Neural crest cell (in vitro differentiated cells): ENCODE results near the gene ST3GAL3. TPM values are rescaled to one million over a fixed set of nuclear protein-coding genes. Genes with fewer than 3 reads are reported as not detected.
"Not testable (repeated sequence)": the region's sequence is repeated elsewhere in the genome, so short reads cannot be mapped to it uniquely, and the experiment has no call there.

Source experiments
- DNase-seq: peaks from one replicate; pipeline ENCODE4 v3.0.0; 2021; ENCODE audit warnings: low read depth, mixed read lengths, low spot score
- H3K27ac Mint-ChIP-seq: one replicate; pipeline ENCODE4 v1.8.0; 2021; ENCODE audit warnings: mild to moderate bottlenecking, mixed read lengths; ENCODE audit not compliant: unreplicated experiment
- H3K27me3 Mint-ChIP-seq: 2 replicates; pipeline ENCODE4 v1.8.0; 2021; ENCODE audit warnings: low read depth, mild to moderate bottlenecking, mixed read lengths
- H3K36me3 Mint-ChIP-seq: 2 replicates; pipeline ENCODE4 v1.8.0; 2021; ENCODE audit warnings: low read depth, mild to moderate bottlenecking, mixed read lengths
- H3K4me1 Mint-ChIP-seq: 2 replicates; pipeline ENCODE4 v1.8.0; 2021; ENCODE audit warnings: mixed read lengths
- H3K4me3 Mint-ChIP-seq: one replicate; pipeline ENCODE4 v1.8.0; 2021; ENCODE audit warnings: mild to moderate bottlenecking, mixed read lengths
- H3K9me3 Mint-ChIP-seq: 2 replicates; pipeline ENCODE4 v1.8.0; 2021; ENCODE audit warnings: mixed read lengths
- total RNA-seq: library from RNA; stranded (reverse); gene quantifications from 2 replicates; pipeline ENCODE4 v1.2.1, GENCODE V29; 2021
- TF ChIP-seq, protein P1 (sequence below): fragments of 200-600 bp; sonication (generic); conservative IDR thresholded peaks from 2 replicates; pipeline ENCODE4 v1.5.0; 2021; ENCODE audit warnings: antibody characterized with exemption, mild to moderate bottlenecking

The ST3GAL3 gene
- total RNA-seq, 1 donor from 2014 or later, result 37.4 TPM

- H3K27ac Mint-ChIP-seq, result peak overlapping the region; percentile 91
Measured at GRCh38 chr1:43708002-43708410, 670 bp downstream of the ST3GAL3 start.

GRCh38 chr1:43711049-43711448 lies 3.7 kb downstream of the ST3GAL3 start:
- H3K4me3 Mint-ChIP-seq, result no peak overlapping the region
- no peaks in the 10 kb centered on the region for H3K9me3 Mint-ChIP-seq
- H3K4me1 Mint-ChIP-seq, result peaks cover 25% of the 10 kb centered on the region
- no peak overlapping the region for H3K27ac Mint-ChIP-seq
- no peaks in the 10 kb centered on the region for H3K27me3 Mint-ChIP-seq
- no peak for DNase-seq
- TF ChIP-seq, protein P1, sequence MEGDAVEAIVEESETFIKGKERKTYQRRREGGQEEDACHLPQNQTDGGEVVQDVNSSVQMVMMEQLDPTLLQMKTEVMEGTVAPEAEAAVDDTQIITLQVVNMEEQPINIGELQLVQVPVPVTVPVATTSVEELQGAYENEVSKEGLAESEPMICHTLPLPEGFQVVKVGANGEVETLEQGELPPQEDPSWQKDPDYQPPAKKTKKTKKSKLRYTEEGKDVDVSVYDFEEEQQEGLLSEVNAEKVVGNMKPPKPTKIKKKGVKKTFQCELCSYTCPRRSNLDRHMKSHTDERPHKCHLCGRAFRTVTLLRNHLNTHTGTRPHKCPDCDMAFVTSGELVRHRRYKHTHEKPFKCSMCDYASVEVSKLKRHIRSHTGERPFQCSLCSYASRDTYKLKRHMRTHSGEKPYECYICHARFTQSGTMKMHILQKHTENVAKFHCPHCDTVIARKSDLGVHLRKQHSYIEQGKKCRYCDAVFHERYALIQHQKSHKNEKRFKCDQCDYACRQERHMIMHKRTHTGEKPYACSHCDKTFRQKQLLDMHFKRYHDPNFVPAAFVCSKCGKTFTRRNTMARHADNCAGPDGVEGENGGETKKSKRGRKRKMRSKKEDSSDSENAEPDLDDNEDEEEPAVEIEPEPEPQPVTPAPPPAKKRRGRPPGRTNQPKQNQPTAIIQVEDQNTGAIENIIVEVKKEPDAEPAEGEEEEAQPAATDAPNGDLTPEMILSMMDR, result no peak
- peaks cover 10% of the 10 kb centered on the region for H3K36me3 Mint-ChIP-seq

More at GRCh38 chr1:43708002-43708410, 670 bp downstream of the ST3GAL3 start:
- peaks cover 32% of the 10 kb centered on the region for H3K4me1 Mint-ChIP-seq
- no peaks in the 10 kb centered on the region for H3K27me3 Mint-ChIP-seq
- H3K9me3 Mint-ChIP-seq, result no peaks in the 10 kb centered on the region
- H3K36me3 Mint-ChIP-seq, result peaks cover 21% of the 10 kb centered on the region
- TF ChIP-seq, protein P1, result no peak
- peak overlapping the region; percentile 92 for H3K4me3 Mint-ChIP-seq
- DNase-seq, result no peak

- Mint-ChIP-seq H3K4me1 (peaks cover 18% of the 10 kb centered on the region), H3K4me3 (no peak overlapping the region), H3K27ac (no peak overlapping the region), H3K27me3 (no peaks in the 10 kb centered on the region), H3K36me3 (peaks cover 10% of the 10 kb centered on the region), H3K9me3 (no peaks in the 10 kb centered on the region)
- no peak for DNase-seq
- TF ChIP-seq, protein P1, result no peak
Measured at GRCh38 chr1:43711524-43712386, 4.4 kb downstream of the ST3GAL3 start.

DNA sequence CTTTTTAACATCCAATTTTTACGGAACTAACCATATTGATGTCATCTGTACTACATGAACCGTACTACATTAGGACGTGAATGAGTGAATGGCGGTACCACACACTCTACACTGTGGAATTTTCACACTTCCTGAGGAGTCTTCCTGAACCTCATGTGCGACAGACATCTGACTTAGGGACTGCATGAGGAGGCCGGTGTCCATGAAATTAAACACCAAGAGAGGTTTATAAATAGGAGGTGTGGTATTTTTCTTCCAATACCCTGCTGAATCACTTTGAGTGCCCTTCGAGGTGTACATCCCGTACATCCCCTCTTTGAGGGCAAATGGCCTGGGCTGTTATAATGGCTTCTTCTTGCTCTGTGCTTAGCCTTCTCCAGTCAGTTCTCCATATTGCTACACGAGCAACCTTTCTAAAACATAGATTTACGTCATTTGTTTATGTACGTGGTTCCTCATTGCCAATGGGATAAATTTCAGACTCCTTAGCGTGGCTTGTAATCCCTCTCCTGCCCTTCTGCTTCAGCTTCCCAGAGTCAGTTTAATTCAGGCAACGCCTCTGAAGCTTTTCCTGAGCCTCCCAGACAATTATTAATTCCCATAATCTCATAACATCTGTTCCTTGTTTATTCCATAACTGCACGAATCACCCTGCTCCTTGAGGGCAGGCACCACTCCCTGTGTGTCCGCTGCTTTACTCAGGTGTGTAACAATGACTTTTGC lies 9.4 kb downstream of the ST3GAL3 start:
- Mint-ChIP-seq H3K27me3 (no peaks in the 10 kb centered on the region), H3K4me3 (no peak overlapping the region), H3K27ac (peak overlapping the region; percentile 19), H3K36me3 (peaks cover 2% of the 10 kb centered on the region), H3K9me3 (no peaks in the 10 kb centered on the region), H3K4me1 (peaks cover 20% of the 10 kb centered on the region)
- no peak for DNase-seq
- TF ChIP-seq, protein P1, result no peak

DNA sequence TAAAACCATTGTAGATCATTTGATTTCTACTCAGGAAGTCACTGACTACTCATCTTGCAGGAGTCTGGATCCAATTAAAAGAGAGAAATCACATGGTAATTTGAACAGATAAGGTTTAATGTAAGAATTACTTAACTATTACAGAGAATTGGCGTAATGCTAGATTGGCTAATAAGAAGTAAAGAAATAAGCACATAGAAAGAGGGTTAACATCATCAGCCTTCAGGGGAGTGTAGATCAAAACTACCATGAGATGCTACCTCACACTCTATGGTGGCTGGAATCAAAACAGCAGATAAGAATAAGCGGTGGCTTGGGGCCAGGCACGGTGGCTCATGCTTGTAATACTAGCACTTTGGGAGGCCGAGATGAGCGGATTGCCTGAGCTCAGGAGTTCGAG lies 11.7 kb downstream of the ST3GAL3 start:
- H3K4me3 Mint-ChIP-seq, result no peak overlapping the region
- TF ChIP-seq, protein P1, result no peak
- no peak for DNase-seq
- peak overlapping the region; percentile 69 for H3K27ac Mint-ChIP-seq
- H3K9me3 Mint-ChIP-seq, result no peaks in the 10 kb centered on the region
- H3K27me3 Mint-ChIP-seq, result no peaks in the 10 kb centered on the region
- peaks cover 24% of the 10 kb centered on the region for H3K4me1 Mint-ChIP-seq
- peaks cover 4% of the 10 kb centered on the region for H3K36me3 Mint-ChIP-seq

DNA sequence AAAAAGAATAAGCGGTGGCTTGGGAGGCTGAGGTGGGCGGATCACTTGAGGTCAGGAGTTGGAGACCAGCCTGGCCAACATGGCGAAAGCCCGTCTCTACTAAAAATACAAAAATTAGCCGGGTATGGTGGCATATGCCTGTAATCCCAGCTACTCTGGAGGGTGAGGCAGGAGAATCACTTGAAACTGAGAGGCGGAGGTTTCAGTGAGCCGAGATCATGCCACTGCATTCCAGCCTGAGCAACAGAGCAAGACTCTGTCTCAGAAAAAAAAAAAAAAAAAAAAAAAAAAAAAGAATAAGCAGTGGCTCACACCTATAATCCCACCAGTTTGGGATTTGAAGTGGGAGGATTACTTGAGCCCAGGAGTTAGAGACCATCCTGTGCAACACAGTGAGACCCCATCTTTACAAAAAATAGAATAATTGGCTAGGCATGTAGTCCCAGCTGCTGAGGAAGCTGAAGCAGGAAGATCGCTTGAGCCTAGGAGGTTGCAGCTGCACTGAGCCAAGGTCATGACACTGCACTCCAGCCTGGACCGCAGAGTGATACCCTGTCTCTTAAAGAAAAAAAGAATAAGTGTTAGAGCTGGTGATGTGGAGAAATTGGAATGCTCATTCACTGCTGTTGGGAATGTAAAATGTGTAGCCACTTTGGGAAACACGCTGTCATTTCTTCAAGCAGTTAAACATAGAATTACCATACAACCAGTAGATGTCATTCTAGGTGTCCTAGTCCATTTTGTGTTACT lies 12.5 kb downstream of the ST3GAL3 start:
- not testable (repeated sequence) for H3K27me3 Mint-ChIP-seq, DNase-seq, H3K36me3 Mint-ChIP-seq, H3K4me3 Mint-ChIP-seq, H3K9me3 Mint-ChIP-seq
- peaks cover 24% of the 10 kb centered on the region for H3K4me1 Mint-ChIP-seq
- peak overlapping the region; percentile 69 for H3K27ac Mint-ChIP-seq
